HG03460 (cell line): ENCODE data around the gene RAB31.

Experiments
- ATAC-seq: cut with Tn5 transposase; IDR thresholded peaks from one replicate; pipeline ENCODE4 v1.9.1; 2021; ENCODE audit not compliant: unreplicated experiment

RAB31 gene

DNA sequence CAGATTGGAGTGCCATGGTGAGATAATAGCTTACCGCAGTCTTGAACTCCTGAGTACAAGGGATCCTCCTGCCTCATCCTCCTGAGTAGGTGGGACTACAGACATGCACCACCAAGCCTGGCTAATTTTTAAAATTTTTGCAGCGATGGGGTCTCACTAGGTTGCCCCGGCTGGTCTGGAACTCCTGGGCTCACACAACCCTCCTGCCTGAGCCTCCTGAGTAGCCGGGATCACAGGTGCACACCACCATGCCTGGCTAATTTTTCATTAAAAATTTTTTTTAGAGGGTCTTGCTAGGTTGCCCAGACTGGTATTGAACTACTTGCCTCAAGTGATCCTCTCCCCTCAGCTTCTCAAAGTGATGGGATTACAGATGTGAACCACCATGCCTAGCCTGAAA, 27.8 kb downstream of the RAB31 start:
- no peak for ATAC-seq

DNA sequence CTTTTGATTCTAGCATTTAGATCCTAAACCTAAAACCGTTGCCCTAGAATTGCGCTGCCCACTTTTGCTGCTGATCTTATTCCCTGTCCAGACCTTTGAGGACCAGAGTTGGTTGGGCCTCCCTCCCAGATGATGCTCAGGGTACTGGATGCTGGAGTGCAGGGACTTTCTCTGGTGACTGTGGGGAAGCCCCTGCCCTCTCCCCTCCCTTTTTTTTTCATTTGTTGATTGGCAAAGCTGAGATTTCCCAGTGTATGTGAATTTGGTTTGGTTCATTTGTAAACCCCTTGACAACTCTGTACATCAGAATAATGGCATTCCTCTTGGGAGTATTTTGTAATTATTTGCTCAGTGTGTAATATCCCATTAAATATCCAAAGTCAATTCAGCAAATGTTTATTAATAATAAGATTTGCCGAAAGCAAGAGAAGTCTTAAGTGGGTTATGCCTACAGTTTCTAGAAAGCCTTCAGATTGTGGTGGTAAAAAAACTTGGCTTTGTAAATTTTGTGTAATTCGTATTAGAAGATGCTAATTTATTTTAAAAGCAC, 28.3 kb downstream of the RAB31 start:
- no peak for ATAC-seq

DNA sequence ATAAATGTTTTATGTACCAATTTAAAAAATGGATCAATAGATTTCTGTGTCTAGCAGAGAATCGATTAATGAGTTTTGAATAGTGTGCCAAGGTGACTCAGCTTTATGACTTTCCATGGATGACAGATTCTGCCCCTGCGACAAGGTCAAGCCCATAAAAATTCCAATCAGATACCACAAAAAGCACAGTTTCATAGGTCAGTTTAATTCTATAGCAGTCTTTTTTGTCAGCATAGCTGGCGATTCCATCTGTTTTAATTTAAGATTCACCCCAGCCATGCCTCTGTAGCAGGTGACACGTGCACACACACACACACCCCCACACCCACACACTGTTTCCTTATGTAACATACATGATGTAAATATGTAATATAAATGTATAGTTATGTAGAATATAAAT, 28.9 kb downstream of the RAB31 start:
- ATAC-seq: no peak

GRCh38 chr18:9737472-9738121, 29.5 kb downstream of the RAB31 start:
- no peak for ATAC-seq

DNA sequence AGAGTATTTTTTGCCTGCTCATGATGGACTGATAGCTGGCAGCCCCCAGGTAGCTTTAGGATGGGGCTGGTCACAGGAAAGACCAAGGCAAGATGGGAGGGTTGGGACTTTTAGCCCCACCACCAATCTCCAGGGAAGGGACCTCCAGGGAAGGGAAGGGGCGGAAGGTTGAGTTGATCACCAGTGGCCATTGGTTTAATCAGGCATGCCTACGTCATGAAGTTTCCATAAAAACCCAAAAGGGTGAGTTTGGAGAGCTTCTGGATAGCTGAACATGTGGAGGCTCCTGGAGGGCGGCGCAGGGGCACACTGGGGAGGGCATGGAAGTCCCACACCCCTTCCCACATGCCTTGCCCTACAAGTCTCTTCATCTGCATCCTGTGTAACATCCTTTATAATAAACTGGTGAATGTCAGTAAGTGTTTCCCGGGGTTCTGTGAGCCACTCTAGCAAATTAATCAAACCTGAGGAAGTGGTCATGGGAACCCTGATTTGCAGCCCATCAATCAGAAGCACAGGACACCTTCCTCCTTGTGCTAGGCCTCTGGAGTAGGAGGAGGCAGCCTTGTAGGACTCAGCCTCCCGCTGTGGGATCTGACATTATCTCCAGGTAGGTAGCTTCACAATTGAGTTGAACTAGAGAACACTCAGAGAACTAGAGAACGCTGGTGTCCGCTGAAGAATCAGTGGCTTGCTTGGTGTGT, 30.3 kb downstream of the RAB31 start:
- no peak for ATAC-seq

DNA sequence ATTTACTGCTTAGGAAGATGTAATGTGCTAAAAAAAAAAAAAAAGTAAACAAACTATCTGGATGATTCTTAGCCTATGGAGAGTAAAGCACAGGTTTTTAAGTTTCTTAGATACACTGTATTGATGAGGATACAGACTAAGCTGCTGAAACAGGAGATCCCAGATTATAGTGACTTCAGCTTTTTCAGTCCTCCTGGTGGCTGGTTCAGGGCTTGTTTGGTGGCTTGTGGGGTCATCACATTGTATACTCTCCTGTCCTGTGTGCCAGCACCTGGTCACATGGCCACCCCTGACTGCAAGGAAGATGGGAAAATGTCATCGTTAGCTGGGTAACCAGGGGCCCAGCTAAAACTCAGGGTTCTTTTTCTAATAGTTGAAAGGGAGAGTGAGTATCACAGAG, 31.4 kb downstream of the RAB31 start:
- no peak for ATAC-seq

DNA sequence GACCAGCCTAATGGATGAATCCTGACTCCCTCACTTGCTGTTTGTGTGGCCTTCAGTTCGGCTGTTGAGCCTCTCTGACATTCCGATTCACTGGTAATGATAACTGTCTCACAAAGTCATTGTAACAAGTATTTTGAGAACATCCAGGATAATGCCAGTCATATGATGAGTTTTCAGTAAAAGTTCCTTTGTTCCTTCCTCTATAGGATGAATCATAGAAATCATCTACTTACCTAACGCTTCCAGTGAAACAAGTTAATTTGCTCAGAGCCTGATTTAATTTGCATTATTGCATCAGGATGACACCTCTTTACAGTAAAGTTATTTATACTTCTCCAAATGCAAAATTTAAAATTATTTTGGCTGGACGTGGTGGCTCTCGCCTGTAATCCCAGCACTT, 32.0 kb downstream of the RAB31 start:
- no peak for ATAC-seq

GRCh38 chr18:9741406-9741792, 33.3 kb downstream of the RAB31 start:
- ATAC-seq: no peak

- ATAC-seq: no peak
Measured at GRCh38 chr18:9741793-9742523, 33.9 kb downstream of the RAB31 start.

DNA sequence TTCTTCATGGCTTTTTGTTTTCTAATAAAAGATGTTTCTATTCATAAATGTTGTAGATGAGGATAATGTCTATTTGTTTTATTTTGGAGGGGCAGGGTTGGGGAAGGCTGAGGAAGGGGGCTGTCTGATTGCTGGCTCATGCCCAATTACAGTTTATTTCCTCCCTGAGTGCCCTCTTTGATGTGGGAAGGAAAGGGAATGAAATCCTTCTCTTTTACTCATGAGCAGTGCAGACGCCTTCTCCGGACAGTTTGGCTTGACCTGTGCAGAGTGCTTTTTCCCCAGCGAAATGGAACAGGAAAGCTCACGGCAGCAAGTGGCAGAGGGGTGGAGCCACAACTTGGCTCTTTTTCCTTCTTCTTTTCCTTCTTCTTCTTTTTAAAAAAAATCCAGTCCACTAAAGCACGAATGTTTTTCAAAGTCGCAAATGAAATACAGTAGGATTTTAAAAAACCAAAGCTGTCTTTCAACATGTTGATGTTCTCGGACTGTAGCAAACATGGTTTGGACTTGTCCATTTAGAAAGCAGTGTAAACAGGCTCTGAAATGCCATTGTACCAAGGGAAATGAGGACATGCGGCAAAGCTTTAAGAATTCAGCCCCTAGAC, 34.5 kb downstream of the RAB31 start:
- no peak for ATAC-seq

DNA sequence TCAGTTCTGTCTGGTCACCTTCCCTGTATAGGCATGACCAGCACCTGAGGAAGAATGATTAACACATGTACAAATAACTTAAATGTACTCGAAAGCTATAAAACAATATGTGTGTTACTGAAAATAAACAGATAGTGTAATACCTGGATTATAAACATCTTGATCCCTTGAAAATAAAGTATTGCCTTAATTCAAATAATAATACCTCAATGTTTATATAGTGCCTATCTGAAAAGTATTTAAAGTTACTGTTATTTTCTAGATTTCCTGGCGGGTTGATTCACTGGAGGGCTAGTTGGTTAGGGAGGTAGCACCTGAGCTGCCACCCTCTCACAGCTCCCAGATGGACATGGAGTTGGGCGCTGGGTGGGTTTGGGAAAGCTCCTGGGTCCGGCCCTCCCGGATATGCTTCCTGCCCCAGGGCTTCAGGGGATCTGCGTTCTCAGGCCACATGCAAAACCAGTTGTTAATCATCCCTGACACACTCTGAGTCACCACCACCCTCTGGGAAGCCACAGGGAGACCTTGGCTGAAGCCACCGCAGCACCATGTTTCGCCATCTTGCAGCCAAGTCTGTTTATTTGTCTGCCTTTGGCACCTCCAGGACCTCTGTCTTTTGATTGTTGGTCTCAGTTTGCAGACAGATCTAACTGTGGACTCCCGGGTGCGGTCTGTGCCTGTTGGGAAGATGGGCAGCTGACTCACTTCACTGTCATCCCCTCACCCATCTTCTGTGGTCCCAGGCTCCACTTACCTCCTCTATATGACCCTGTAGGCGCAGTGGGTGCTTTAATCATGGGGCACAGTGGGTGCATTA, 35.3 kb downstream of the RAB31 start:
- ATAC-seq: no peak

DNA sequence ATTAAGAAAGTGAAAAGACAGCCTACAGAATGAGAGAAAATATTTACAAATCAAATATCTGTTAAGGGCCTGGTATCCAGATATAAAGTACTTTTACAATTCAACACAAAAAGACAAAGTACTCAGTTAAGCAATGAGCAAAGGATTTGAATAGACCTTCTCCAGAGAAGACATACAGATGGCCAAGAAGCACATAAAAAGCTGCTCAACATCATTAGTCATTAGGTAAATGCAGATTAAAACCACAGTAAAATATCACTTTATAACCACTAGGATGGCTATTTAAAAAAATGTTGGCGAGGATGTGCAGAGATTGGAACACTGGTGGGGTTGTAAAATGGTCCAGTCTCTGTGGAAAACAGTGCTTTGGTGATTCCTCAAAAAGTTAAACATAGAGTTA, 38.9 kb downstream of the RAB31 start:
- no peak for ATAC-seq

GRCh38 chr18:9749611-9750010, 41.5 kb downstream of the RAB31 start:
- no peak for ATAC-seq

DNA sequence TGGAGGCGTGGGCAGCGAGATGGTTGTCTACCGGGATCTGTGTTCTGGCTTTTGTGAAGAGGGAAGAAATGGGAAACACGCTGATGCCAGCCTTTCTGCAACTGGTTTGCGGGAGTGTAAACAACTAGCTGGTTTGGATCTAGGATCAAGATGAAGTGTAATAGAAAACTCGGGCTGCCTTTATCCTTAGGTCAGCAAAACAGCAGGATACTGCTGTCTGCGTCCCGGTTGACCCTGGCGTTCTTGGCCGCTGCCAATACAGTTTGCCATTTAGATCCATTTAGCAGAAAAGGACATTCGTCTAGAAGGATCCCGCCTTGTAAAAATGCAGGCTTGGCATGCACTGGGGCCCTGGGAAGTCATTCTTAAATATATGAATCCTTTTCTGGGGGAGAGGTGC, 42.0 kb downstream of the RAB31 start:
- no peak for ATAC-seq

- no peak for ATAC-seq
Measured at GRCh38 chr18:9750606-9751304, 42.7 kb downstream of the RAB31 start.

DNA sequence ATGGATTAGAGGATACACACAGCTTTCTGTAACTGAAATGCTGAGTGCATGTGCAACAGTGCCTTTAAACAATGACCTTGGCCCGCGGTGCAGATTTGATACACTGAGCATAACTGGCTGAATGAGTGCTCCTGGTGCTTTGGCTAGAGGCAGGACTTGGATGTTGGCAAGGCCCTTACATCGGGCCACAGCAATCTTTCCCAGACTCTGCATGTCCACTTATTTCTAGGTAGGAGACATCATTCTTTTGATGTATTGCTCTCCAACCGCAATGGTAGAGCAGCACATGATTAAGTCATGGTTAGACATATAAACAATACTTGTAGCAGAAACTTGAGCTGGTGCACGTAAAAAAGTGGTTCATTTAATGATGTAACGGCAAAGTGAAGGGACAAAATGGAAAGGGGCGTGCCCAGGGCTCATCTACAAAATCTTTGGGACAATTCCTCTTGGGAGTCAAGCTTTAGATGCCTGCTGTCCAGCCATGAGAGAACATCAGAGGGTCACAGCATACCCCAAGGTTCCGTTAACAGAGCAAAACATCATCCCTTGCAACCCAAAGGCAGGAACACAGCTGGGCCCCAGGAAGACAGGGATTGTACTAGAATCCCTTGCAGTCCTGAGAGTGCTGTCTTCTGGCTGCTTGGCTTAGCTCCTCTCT, 43.4 kb downstream of the RAB31 start:
- ATAC-seq: no peak

GRCh38 chr18:9753846-9754245, 45.7 kb downstream of the RAB31 start:
- ATAC-seq: no peak

- ATAC-seq: no peak
Measured at GRCh38 chr18:9755110-9755509, 47.0 kb downstream of the RAB31 start.

- no peak for ATAC-seq
Measured at GRCh38 chr18:9755615-9756014, 47.5 kb downstream of the RAB31 start.
